Left renal cortex interstitium (tissue), 4 donors: ENCODE measurements around the gene FXYD2. TPM values are rescaled to one million over a fixed set of nuclear protein-coding genes. Genes with fewer than 3 reads are reported as not detected.

ENCODE experiments used
- DNase-seq, 4 donors: peaks; one replicate each; pipeline ENCODE4 v3.0.0-alpha.2; 2013; ENCODE audit warnings: low read depth in 4 of 4, low spot score in 2 of 4, missing footprints in 1 of 4
- polyA plus RNA-seq, 4 donors: library from polyadenylated mRNA; unstranded; fragments of 120-200 nt; gene quantifications; one replicate each; pipeline ENCODE4 v1.2.1, GENCODE V29; 2013; ENCODE audit not compliant: insufficient read length in 4 of 4

Gene FXYD2
- polyA plus RNA-seq, 4 donors: 486 to 549 (median 495) TPM

DNA sequence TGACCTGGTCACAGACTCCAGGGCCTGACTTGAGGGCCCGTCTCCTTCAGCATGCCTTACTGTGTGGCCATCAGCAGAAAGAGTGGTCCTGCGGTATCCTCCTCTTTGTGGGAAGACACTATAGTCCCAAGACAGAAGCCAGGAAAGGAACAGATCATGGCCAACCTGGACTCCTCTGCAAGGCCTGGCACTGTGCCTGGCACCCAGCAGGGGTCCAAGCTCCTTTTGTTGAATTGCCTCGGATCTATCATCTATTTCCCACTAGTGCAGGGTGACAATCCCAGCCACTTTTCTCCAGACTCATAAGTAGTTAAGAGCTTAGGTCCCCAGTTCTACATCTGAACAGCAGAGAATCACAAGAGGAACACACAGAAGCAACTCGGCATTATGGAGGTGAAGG is 54.5 kb downstream of the FXYD2 start:
- DNase-seq: no peak

Other genes starting within 250 kb of the FXYD2 start
- gene DSCAML1, start 27.5 kb downstream of the FXYD2 start, polyA plus RNA-seq: 1 to 10 TPM; 1.3 to 4.0 (median 2.0) TPM
- gene FXYD6, start 51.9 kb upstream of the FXYD2 start, polyA plus RNA-seq: 100 to 1,000 TPM; 122 to 150 (median 143) TPM
- under 1 TPM; 0.56 to 0.81 (median 0.74) TPM for gene TMPRSS13, start 104.7 kb upstream of the FXYD2 start, polyA plus RNA-seq
- 1 to 10 TPM; 2.2 to 3.1 (median 2.6) TPM for gene IL10RA, start 161.7 kb upstream of the FXYD2 start, polyA plus RNA-seq